Amniotic stem cell (primary cell): ENCODE measurements around the gene SMYD1.

Experiments used
- DNase-seq: peaks from one replicate; lab custom pipeline; 2025; lab: John Stamatoyannopoulos, UW

SMYD1 gene

GRCh38 chr2:88087073-88087472, 19.4 kb downstream of the SMYD1 start:
- no peak for DNase-seq

DNA sequence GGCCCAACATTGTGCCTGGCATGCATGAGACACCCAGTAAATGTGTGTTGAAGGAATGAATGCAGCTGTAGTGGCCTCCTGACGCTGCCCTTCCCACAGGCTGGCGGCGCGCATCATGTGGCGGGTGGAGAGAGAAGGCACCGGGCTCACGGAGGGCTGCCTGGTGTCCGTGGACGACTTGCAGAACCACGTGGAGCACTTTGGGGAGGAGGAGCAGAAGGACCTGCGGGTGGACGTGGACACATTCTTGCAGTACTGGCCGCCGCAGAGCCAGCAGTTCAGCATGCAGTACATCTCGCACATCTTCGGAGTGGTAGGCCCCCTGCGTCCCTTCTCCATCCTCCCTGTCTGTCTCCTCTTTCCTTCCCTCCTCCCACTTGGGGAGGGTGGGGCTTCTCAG, 20.1 kb downstream of the SMYD1 start:
- no peak for DNase-seq

DNA sequence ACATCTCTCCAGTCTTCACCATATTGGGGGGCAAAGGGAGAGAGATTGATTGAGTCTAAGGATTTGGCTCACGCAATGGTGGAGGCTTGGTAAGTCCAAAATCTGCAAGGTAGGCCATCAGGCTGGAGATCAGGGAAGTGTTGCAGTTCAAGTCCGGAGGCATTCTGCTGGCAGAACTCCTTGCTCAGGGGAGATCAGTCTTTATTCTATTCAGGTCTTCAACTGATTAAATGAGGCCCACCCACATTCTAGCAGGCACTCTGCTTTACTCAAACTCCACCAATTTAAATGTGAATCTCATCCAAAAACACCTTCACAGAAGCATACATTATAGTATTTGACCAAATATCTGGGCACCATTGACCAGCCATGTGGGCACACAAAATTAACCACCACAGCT, 21.4 kb downstream of the SMYD1 start:
- DNase-seq, result no peak

DNA sequence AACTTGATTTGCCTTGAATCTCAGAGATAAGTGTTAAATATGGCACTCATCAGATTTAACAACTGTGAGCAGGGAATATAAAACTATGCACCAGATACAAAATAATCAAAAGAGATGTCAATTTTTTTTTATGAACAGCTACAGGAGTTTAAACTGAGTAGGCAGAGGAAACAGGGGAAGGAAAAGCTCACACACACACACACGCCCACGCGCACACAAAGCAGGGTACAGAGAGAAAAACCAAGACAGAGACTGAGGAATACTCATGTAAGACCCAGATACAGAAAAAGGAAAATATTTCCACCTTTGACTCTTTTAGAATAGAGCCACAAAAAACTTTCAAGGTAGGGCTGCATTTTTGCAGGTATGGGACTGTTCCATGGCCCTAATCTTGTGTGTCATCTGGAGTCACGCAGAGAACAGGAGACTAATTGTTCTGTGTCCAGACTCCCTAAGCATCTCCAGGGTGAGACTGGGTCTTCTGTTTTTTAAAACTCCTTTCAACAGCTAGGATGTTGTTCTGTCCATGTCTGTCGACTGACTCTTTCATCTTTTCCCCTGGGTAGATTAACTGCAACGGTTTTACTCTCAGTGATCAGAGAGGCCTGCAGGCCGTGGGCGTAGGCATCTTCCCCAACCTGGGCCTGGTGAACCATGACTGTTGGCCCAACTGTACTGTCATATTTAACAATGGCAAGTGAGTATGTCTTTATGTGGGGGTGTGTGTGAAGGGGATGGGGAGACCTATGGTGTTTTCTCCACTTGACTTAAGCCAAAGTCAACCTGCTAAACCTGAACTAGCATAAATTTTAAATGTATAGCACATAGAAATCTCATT, 23.0 kb downstream of the SMYD1 start:
- no peak for DNase-seq

DNA sequence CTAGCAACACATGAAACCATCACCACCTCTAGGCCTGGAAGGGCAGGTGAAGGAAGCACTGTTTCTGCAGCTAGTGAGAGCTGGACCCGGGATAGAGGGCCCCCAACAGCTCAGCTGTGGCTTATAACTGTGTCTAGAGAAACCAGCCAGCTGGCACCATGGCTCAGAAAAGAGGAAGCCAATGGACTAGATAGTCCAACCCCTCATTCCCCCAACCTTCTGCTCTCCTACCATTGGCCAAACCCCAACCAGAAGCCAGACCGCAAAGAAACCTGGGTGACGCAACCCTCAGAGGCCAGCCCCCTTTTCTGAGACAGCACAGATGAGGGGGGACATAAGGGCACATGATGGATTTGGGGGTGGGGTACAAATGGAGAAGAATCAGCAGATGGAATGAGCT, 24.3 kb downstream of the SMYD1 start:
- DNase-seq, result no peak

DNA sequence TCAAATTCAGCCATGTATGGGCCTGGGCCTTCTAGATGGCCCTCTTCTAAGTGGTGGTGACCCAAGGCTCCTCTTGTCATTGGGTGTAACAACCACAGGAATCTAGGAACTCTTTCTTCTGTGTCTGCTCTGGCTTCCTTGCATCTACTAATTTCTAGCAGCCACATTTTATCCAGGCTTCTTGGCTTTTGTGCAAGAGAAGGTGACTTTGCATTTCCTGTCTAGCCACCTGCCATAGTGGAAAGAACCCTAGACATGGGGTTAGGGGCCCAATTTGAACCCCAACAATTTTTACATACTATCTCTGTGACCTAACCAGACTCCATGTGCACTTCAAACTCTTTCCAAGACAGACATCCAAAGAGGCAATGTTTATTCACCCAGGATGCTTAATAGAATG, 25.1 kb downstream of the SMYD1 start:
- DNase-seq, result no peak

DNA sequence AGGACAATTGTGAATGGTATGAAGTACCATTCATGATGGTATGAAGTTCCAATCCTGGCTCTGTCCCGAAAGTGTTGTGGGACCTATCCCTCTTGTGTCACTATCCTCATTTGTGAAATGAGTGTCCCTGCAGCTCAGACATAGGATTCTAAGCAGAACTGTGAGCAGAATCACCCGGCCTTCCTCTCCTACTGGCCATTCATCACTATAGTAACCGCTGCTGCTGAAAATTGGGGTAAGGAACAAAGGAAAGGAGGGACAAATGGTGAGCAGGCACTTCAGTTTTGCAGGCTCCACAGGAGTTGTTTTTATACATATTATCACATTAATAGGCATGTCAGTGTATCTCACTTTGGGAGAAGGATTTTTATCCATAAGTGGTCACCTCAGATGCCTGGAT, 27.4 kb downstream of the SMYD1 start:
- no peak for DNase-seq

- no peak for DNase-seq
Measured at GRCh38 chr2:88096708-88097107, 29.1 kb downstream of the SMYD1 start.

GRCh38 chr2:88097192-88097591, 29.6 kb downstream of the SMYD1 start:
- no peak for DNase-seq

- DNase-seq, result no peak
Measured at GRCh38 chr2:88097891-88098557, 30.4 kb downstream of the SMYD1 start.

- no peak for DNase-seq
Measured at GRCh38 chr2:88098558-88098900, 30.9 kb downstream of the SMYD1 start.

GRCh38 chr2:88099798-88100488, 32.3 kb downstream of the SMYD1 start:
- no peak for DNase-seq

DNA sequence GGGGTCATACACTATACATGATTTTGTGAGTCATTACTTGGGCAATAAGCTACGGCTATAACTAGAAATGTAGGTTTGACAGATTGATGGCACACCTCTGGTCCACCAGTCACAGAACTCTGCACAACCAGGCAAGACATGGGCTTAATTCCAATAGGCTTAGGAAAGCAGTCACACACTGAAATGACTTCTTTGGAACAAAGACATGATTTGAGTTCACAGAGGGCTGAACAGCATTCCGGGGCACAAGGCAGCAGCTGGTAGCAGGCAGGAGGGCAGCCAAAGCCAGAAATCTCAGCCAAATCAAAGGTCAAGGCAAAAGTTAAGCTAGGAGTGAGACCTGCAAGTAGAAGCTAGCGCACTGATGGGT, 32.8 kb downstream of the SMYD1 start:
- DNase-seq, result no peak

DNA sequence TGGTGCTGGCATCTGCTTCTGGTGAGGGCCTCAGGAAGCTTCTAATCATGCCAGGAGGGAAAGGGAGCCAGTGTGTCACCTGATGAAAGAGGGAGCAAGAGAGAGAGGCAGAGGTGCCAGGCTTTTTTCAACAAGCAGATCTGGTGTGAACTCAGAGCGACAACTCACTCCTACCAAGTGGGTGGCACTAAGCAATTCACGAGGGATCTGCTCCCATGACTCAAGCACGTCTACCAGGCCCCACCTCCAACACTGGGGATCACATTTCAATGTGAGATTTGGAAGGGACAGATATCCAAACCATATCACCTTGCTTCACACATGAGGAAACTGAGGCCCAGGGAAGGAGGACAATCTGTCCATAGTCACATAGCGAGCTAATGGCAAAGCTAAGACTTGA, 41.2 kb downstream of the SMYD1 start:
- DNase-seq, result no peak

- no peak for DNase-seq
Measured at GRCh38 chr2:88110830-88111229, 43.2 kb downstream of the SMYD1 start.

DNA sequence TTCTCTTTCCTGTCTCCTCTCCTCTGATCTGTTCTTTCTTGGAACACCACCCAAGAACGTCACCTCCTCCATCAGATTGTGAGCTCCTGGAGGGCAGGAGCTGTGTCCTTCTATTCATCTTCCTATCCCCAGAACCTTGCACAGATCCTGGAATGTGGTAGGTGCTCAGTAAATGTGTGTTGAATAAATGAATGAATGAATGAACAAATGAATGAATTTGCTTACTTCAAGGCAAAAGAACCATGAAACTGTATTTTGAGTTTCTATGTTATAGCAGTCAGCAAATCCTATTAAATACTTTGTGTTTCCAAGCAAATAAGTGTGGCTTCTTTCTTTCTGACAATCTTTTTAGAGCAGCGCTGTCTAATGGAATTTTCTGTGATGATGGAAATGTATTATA, 45.4 kb downstream of the SMYD1 start:
- no peak for DNase-seq

- no peak for DNase-seq
Measured at GRCh38 chr2:88114889-88115288, 47.3 kb downstream of the SMYD1 start.

- no peak for DNase-seq
Measured at GRCh38 chr2:88115825-88116518, 48.3 kb downstream of the SMYD1 start.

- no peak for DNase-seq
Measured at GRCh38 chr2:88116669-88117432, 49.2 kb downstream of the SMYD1 start.

DNA sequence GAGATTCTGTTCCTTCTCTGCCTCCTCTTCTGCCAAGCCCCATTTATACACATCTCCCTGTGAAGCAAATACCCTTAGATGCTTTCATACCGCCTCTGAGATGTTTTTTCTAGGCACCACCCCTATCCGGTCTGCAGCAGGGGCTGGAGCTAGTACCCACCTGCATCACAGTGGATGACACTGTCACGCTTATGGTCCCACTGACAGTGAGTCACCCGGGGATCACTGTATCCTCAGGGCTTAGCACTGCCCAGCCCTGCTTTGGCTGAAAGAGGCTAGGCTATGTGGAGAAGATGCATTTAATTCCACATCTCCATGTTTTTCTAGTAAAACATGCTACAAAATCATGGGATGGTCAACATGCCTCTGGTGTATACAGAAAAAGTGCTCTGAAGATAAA, 50.3 kb downstream of the SMYD1 start:
- no peak for DNase-seq

- no peak for DNase-seq
Measured at GRCh38 chr2:88121678-88122077, 54.1 kb downstream of the SMYD1 start.
